Stimulated activated CD4-positive, alpha-beta T cell treated with anti-CD3 and anti-CD28 coated beads, TNF-alpha, amount 100 ng/mL, for 4 hours (primary cell): ENCODE measurements around the gene CHN2.

Source experiments
- DNase-seq, 3 experiments: peaks; one replicate each; pipeline ENCODE4 v3.0.0-alpha.2; 2020; ENCODE audit warnings: low read depth in 3 of 3

CHN2 gene

GRCh38 chr7:29464753-29465152 is 270.2 kb downstream of the CHN2 start:
- DNase-seq: no peak

GRCh38 chr7:29467193-29467926 is 272.8 kb downstream of the CHN2 start:
- DNase-seq: no peak

GRCh38 chr7:29468196-29468595 is 273.6 kb downstream of the CHN2 start:
- DNase-seq: no peak

DNA sequence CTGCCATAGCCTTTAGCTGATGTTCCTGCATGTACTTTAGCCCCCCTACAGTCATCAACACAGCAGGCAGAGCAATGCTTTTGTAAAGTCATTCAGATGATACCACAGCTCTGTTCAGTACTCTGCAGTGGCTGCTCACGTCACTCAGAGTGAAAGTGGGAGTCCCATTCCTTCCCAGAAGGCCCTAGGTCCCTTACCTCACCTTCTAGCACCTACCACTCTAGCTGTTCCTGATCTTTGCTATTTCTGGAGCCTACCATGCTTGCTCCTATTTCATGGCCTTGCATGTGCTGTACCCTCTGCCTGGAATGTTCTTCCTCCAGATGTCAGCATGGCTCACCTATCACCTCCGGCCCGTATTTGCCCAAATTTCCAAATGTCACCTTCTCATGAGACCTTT is 274.7 kb downstream of the CHN2 start:
- no peak for DNase-seq

DNA sequence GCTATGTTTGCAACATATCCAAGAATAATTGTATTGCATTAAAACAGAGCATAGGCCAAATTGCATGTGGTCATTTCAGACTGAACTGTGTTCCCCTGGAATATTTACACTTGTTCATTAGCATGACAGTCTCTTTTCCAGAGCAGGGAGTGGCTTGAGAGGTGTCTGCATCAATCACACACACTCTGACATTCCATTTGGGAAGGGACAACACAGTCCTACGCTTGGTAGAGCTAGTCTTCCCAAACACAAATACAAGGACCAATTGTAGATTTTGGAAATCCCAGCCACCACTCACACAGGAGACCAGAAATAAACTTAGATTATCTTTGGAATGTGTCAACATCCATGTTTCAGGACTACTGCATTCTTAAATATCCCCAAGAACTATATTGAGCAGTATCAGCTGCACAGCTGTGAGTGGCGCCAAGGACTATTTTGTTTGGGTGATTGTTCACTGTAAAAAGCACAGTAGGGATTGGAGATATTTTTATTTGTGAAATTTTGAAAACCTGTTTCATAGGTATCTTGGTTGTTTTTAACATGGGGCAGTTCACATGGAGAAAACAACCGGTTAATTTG is 275.5 kb downstream of the CHN2 start:
- DNase-seq: no peak

GRCh38 chr7:29471444-29472138 is 277.0 kb downstream of the CHN2 start:
- no peak for DNase-seq

GRCh38 chr7:29476916-29477315 is 282.3 kb downstream of the CHN2 start:
- DNase-seq: no peak

GRCh38 chr7:29478226-29478625 is 283.7 kb downstream of the CHN2 start:
- no peak for DNase-seq

- DNase-seq: no peak
Observed at GRCh38 chr7:29478687-29479240, 284.2 kb downstream of the CHN2 start.

DNA sequence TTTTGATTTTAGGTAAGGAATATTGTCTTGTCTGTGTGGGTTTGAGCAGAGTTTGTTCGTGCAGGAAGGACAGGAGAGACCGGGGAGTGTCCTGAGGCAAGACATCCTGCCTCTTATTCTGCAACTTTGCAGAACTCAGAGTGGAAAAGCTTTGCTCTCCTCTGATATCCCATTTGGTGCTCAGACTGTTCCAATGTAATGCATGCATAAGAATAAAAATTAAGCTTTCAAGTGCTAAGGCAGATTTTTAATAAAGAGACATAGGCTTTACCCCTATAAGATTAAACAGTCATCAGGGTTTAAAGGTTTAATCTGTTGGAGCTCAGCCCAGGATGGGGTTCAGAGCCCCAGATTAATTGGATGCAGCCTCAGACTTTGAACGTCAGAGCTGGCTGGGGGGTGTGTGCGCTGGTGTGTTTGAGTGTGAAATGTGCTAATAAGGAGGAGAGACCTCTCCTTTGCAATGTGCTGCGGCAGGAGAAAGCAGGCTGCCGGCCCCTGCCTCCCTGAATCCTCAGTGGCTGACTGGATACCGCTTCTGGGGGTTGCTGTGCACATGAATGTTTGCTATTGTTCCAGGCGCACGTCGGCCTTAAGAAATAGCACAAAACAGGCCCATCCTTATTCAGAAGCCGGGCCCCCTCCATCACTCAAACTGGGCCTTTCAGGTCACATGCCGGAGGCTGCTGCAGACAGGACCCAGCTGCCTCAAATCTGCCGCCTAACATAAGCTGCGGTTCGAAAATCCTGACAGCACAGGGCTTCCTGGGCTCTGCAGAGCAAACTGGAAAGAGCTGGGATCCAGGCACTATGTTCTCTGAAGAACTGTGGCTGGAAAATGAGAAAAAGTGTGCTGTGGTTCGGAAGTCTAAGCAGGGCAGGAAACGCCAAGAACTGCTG is 285.0 kb downstream of the CHN2 start:
- no peak for DNase-seq

- DNase-seq: no peak
Observed at GRCh38 chr7:29480451-29480850, 285.9 kb downstream of the CHN2 start.

GRCh38 chr7:29480934-29481651 is 286.5 kb downstream of the CHN2 start:
- DNase-seq: no peak

- no peak for DNase-seq
Observed at GRCh38 chr7:29482056-29482455, 287.5 kb downstream of the CHN2 start.

- DNase-seq: no peak
Observed at GRCh38 chr7:29483219-29484104, 288.9 kb downstream of the CHN2 start.

- no peak for DNase-seq
Observed at GRCh38 chr7:29484280-29484679, 289.7 kb downstream of the CHN2 start.

DNA sequence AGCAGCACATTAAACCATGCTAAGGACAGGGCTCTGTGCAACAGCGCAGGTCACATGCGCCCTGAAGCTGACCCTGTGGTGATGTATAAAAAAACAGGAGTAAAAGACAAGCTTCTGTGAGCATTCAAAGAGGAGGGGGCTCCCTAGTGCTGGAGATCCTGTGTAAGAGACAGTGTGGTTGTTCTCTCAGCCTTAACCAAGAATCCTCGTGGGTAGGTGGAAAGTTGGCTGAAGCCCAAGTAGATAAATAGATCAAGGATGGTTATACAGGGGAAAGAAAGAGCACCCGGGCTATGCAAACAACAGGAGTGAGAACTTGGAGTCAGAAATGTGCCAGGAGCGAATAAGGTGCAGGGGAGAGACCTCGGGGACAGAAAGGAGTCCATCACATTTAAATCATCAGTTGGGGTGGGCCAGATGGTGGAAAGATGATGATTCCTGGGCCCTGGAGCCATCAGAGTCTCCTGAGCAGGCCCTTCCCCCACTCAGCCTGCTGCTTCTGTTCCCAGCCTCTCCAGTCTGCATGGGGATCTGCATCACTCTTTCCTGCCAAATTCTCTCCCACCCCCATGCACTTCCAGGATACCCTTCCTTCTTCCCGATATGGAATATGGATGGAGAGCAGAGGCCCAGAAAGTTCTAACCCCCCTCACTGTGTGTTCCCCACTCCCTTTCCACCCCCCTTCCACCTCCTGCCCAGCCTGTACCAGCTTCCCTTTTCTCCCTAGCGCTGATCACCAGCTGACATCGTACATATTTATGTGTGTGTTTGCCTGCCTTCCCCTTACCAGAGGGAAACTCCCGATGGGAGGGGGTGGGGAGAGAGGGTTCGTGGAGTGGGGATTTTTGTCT is 291.0 kb downstream of the CHN2 start:
- no peak for DNase-seq

DNA sequence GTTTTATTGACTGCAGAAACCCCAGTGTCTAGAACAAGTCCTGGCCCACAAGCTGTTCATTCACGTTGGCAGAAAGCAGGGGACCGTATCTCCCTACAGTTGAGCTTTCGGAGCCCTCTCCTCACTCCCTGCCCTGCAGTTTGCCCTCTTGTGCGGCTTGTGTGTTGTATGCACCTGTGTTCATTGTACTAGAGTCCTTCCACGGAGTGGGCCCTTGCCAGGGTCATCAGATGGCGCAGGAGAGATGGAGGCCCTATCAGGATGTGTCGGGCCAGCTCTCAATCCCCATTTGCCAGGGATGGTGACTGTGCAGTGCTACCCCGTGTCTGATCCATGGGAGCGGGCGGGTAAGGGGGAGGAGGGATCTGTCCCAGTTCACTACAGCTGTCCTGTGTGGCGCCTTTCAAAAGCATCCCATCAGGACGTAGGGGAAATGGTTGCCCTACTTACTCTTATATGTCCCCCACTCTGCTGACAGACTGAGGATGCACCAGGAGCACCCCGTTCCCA is 291.7 kb downstream of the CHN2 start:
- DNase-seq: no peak

- DNase-seq: no peak
Observed at GRCh38 chr7:29487424-29487823, 292.8 kb downstream of the CHN2 start.
